GM18519 (cell line): Measurements from ENCODE around the gene MED29.
"Not testable (repeated sequence)": the region's sequence is repeated elsewhere in the genome, so short reads cannot be mapped to it uniquely, and the experiment has no call there.

ENCODE experiments used
- ATAC-seq: cut with Tn5 transposase; IDR thresholded peaks from one replicate; pipeline ENCODE4 v1.9.1; 2021; ENCODE audit warnings: mild to moderate bottlenecking, moderate library complexity; ENCODE audit not compliant: unreplicated experiment, low FRiP score

Gene MED29

DNA sequence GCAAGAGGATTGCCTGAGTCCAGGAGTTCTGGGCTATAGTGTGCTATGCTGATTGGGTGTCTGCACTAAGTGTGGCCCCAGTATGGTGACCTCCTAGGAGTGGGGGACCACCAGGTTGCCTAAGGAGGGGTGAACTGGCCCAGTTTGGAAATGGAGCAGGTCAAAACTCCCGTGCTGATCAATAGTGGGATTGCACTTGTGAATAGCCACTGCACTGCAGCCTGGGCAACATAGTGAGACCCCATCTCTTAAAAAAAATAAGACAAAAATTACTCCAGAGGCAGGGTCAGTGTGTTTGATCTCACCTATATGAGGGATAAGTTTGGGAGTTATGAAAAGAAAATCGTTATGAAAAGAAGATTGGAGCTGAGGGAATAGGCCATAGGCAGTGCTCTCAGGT is 22.0 kb upstream of the MED29 start:
- no peak for ATAC-seq

GRCh38 chr19:39370735-39371134 is 20.4 kb upstream of the MED29 start:
- ATAC-seq: no peak

DNA sequence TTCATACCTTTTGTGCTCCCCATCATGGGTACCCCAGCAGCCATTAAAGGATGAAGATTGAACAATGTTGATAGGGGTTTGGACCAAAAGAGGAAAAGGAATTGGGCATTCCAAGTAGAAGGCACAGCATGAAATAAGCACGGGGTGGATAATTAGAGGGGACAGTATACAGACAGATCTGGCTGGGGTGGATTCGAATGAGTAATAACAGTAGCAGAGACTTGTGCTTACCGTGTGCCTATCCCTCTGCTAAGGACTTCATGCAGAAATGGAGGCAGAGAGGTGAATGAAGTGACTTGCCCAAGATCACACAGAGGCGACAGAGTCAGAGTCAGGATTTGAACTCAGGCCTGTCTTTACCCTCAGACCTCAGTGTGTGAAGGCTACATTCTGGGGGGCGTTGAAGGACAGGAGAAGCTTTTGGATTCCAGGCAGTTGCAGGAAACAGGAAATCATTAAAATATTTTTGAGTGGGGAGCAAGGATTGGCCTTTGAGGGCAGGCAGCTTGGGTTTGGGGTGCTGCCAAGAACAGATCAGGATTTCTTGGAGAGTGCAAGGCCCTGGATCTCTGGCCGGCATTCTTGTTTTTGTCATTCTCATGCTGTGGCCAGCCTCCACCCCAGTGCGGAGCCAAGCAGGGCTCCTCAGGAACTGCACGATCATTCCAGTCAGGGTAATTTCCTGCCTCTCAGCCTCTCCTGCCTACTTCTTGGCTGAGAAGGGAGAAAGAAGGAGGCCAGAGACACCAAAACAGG is 19.0 kb upstream of the MED29 start:
- ATAC-seq: no peak

- ATAC-seq: no peak
Observed at GRCh38 chr19:39372941-39373340, 18.2 kb upstream of the MED29 start.

GRCh38 chr19:39375929-39376328 is 15.2 kb upstream of the MED29 start:
- ATAC-seq: no peak

DNA sequence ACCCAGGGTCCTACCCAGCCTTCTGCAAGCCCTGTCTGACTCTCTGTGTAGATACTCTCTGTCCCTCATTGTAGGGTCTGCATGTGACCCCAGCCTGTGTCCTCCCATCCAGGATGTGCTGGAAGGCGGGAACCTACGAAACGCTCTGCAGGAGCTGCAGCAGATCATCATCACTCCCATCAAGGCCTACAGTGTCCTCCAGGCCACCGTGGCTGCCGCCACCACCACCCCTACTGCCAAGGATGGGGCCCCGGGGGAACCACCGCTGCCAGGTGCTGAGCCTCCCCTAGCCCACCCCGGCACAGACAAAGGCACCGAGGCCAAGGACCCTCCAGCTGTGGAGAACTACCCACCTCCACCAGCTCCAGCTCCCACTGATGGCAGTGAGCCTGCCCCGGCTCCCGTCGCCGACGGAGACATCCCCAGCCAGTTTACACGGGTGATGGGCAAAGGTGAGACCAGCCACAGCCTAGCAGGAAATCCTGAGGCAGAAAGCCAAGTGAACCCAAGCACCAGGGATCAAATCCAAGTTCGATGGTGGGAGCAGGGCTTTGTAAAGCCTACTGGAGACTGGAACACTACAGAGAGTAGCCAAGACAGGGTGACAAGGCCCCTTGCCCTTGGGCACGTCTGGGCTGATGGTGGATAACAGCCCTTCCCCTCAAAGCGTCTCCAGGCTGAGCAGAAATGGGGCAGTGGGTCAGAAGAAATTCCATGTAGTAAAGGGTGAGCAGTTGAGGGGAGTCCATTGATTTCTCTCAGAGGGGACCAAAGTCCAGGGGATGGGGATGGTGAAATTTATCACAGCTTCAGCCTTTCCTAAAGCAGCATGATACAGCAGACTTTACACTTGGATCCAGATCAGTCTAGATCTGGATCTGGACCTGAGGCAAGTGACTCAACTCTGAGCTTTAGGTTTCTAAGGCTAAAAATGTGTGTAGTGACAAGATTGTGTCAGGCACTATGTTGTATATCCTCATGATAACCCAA is 13.5 kb upstream of the MED29 start:
- ATAC-seq: no peak

DNA sequence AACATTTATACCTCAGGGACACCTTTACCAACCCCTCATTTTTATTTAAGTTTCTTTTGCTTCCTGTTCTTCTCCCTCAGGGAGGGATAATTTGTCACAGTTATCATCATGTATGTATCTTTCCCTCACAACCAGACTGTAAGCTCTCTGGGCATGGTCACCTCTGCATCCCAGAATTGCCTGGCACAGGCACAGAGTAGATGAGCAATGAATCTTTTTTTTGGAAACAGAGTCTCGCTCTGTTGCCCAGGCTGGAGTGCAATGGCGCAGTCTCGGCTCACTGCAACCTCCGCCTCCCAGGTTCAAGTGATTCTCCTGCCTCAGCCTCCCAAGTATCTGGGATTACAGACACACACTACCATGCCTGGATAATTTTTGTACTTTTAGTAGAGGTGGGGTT is 11.8 kb upstream of the MED29 start:
- not testable (repeated sequence) for ATAC-seq

GRCh38 chr19:39379865-39380396 is 11.2 kb upstream of the MED29 start:
- no peak for ATAC-seq

DNA sequence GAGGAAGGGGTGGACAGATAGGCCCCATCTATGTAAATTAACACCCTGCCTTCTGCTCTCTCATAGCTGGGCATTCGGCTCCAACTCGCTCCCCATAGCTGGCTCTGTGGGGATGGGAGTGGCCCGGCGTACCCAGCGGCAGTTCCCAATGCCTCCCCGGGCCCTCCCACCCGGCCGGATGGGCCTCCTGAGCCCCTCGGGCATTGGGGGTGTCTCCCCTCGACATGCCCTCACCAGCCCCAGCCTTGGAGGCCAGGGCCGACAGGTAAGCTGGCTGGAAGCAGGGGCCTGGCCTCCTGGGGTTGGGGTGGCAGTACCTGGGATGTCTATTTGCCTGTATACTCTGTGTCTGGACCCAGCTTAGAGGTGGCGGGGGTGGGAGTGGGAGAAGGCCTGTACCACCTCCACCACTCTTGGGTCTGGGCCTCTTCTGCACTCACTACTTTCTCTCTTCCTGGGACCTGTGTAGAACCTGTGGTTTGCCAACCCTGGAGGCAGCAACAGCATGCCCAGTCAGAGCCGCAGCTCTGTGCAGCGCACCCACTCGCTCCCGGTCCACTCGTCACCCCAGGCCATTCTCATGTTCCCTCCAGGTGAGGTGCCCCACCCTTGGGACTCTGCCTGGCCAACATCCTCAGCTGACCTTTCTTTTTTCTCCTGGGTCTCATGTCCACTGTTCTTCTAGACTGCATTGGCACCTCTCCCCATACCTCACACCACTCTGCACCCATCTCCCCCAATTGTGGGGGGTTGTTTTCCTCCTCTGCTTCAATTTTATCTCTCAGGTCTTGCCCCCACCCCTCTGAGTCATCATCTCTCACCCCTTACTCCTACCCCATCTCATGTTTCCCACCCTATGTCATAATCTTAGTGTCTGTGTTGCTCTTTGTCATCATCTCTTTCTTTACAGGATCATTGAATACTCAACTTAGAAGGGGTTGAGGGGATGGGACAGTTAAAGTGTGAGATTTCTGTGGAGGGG is 10.4 kb upstream of the MED29 start:
- no peak for ATAC-seq

- no peak for ATAC-seq
Observed at GRCh38 chr19:39381910-39382611, 9.1 kb upstream of the MED29 start.

GRCh38 chr19:39382991-39383828 is 8.0 kb upstream of the MED29 start:
- no peak for ATAC-seq

GRCh38 chr19:39384839-39385568 is 6.2 kb upstream of the MED29 start:
- no peak for ATAC-seq

GRCh38 chr19:39385629-39386411 is 5.4 kb upstream of the MED29 start:
- no peak for ATAC-seq

- ATAC-seq: no peak
Observed at GRCh38 chr19:39386557-39386956, 4.6 kb upstream of the MED29 start.

DNA sequence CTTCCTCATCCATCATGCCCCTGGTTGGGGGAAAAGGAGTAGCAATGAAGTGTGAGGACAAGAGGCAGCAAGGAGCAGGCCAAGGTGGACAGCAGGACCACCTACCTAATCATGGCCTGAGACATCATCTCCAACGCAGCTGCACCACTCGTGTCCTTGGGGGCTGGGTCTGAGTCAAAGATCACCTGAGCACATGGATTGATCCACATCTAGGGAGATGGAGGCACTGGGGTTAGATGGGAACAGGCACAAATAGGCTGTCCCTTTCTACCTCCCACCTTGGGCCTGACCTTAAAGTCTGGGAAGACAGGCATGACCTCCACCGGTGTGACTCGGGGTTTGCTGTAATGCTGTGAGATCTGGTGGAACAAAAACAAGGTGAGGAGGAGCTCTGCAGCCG is 2.5 kb upstream of the MED29 start:
- ATAC-seq: no peak

DNA sequence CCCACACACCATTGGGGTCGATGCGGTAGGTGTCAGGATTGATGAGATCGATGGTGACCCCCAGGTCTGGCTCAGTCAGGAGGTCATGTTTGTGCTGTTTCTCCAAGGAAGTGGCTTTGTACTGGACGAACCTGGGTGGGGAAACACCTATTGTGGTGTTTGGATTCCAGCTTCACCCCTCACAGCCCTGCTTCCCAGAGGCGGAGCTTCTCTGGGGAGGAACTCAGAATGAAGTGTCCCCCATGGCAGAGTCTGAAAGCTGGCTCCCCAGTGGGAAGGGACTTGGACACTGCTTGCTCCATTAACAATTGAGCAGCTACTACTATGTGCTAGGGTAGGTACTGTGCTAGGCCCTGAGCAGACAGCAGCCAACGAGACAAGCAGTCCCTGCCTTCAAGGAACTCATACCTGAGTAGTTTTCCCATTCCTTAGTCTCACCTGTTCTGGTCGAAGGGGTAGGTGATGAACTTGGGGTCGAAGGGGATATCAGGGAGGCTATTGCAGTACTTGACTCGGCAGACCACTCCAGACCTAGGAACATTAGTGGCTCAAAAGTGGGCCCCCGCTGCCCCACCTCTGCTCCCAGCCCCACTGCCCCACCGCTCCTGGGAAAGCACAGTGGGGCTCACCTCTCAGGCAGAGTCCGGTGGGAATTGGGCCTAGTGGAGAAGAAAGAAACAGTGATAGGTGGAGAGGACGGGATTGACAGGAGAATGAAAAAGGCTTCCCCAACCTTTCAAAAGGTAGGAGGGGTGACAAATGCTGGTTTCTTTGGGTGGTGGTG is 1.4 kb upstream of the MED29 start:
- no peak for ATAC-seq

DNA sequence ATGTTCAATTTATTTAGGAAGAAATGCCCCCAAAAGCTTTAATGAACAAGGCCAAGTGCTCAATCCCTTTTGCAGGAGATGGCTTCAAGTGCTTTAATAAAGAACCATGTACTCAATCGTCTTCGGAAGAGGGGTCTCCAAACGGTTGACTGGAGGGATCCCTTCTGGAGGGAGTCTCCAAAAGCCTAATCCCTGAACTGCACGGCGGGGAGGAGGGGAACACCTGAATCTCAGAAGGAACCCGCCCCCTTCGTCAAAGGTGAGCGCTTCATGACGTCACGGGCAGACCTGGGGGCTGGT is 777 bp upstream of the MED29 start:
- ATAC-seq: no peak
